Stimulated activated CD8-positive, alpha-beta memory T cell treated with anti-CD3 and anti-CD28 coated beads, Interleukin-4, amount 100 ng/mL, for 1 hour (primary cell): ENCODE results near the gene PDE2A.
A peak's percentile ranks its signal among the peaks of the same experiment; 100 is the strongest.

Experiments used
- DNase-seq, 2 donors: peaks; one replicate each; pipeline ENCODE4 v3.0.0-alpha.2; 2020; ENCODE audit warnings: low read depth in 2 of 2, low spot score in 1 of 2

The PDE2A gene

GRCh38 chr11:72673943-72674828, at the start of gene PDE2A:
Gene PDE2A (minus strand): TSS chr11:72674422. CDS start chr11:72674207, 215 bp downstream.
- no peak for DNase-seq

- no peak for DNase-seq
Observed at GRCh38 chr11:72723508-72723907, 49.3 kb upstream of the PDE2A start.

GRCh38 chr11:72722050-72722748, 48.0 kb upstream of the PDE2A start:
- DNase-seq: peak; percentile 57 to 68

- no peak for DNase-seq
Observed at GRCh38 chr11:72721689-72722049, 47.4 kb upstream of the PDE2A start.

- no peak for DNase-seq
Observed at GRCh38 chr11:72721276-72721675, 47.1 kb upstream of the PDE2A start.

GRCh38 chr11:72720784-72721183, 46.6 kb upstream of the PDE2A start:
- no peak for DNase-seq

- DNase-seq: no peak
Observed at GRCh38 chr11:72720047-72720446, 45.8 kb upstream of the PDE2A start.

- no peak for DNase-seq
Observed at GRCh38 chr11:72719551-72719950, 45.3 kb upstream of the PDE2A start.

GRCh38 chr11:72719144-72719543, 44.9 kb upstream of the PDE2A start:
- no peak for DNase-seq

GRCh38 chr11:72718101-72718501, 43.9 kb upstream of the PDE2A start:
- DNase-seq: no peak

GRCh38 chr11:72716788-72717435, 42.7 kb upstream of the PDE2A start:
- no peak for DNase-seq

GRCh38 chr11:72716290-72716689, 42.1 kb upstream of the PDE2A start:
- no peak for DNase-seq

GRCh38 chr11:72712841-72713240, 38.6 kb upstream of the PDE2A start:
- no peak for DNase-seq

GRCh38 chr11:72712168-72712751, 38.0 kb upstream of the PDE2A start:
- DNase-seq: no peak

GRCh38 chr11:72711141-72711540, 36.9 kb upstream of the PDE2A start:
- DNase-seq: no peak

GRCh38 chr11:72710278-72710677, 36.1 kb upstream of the PDE2A start:
- DNase-seq: no peak

GRCh38 chr11:72709478-72710238, 35.4 kb upstream of the PDE2A start:
- no peak for DNase-seq

- no peak for DNase-seq
Observed at GRCh38 chr11:72707032-72707431, 32.8 kb upstream of the PDE2A start.

GRCh38 chr11:72706579-72706978, 32.4 kb upstream of the PDE2A start:
- DNase-seq: no peak

- no peak for DNase-seq
Observed at GRCh38 chr11:72705442-72706365, 31.5 kb upstream of the PDE2A start.
